B cell (primary cell): ENCODE results near the gene C6orf52. TPM values are rescaled to one million over a fixed set of nuclear protein-coding genes. Genes with fewer than 3 reads are reported as not detected.

ENCODE experiments used
- ATAC-seq: fragments of 200-7000 bp; cut with Tn5 transposase; one replicate; pipeline ENCODE4 v1.10.0; 2021; ENCODE audit warnings: low read depth, mild to moderate bottlenecking, moderate number of reproducible peaks, moderate library complexity
- CTCF ChIA-PET: fragments of 350-600 bp; sonication (Branson Sonifier 250); formaldehyde crosslinking; loops from one replicate; lab custom pipeline; 2021; ENCODE audit warnings: antibody characterized with exemption, inconsistent platforms; lab: Charles Lee
- POLR2A ChIA-PET: fragments of 350-600 bp; sonication (Branson Sonifier 250); formaldehyde crosslinking; loops from one replicate; lab custom pipeline; 2021; ENCODE audit warnings: antibody characterized with exemption; lab: Charles Lee
- DNase-seq: peaks from one replicate; pipeline ENCODE4 v3.0.0; 2013
- H2AFZ ChIP-seq: 2 replicates; pipeline ENCODE4 v1.6.1; 2012; ENCODE audit warnings: mild to moderate bottlenecking, low read depth, low read length; ENCODE audit not compliant: insufficient read depth, poor library complexity, severe bottlenecking
- H3K27ac ChIP-seq, 2 donors: 1 replicate in 1 of 2; 2 replicates in 1 of 2; pipeline ENCODE4 v1.5.1; 2012 to 2013; ENCODE audit warnings: low read length in 2 of 2, mild to moderate bottlenecking in 2 of 2, moderate library complexity in 1 of 2
- H3K27me3 ChIP-seq, 4 experiments: fragments of 200-600 bp in 1 of 4; sonication (generic) in 1 of 4; replicated peaks in 1 of 4; 1 replicate in 2 of 4; 2 replicates in 2 of 4; pipeline versions ENCODE4 v1.6.1 to v1.7.0; 2013 to 2016; ENCODE audit warnings: low read length in 3 of 4, mild to moderate bottlenecking in 2 of 4, mixed read lengths in 1 of 4, moderate library complexity in 1 of 4; ENCODE audit not compliant: insufficient read depth in 4 of 4, control insufficient read depth in 3 of 4; ENCODE audit errors: control extremely low read depth in 1 of 4
- H3K36me3 ChIP-seq, 2 experiments: replicated peaks in 1 of 2; 1 replicate in 1 of 2; 2 replicates in 1 of 2; pipeline versions ENCODE4 v1.6.1 to v1.7.1; 2013; ENCODE audit warnings: low read length in 1 of 2; ENCODE audit not compliant: insufficient read depth in 2 of 2, control insufficient read depth in 1 of 2; ENCODE audit errors: control extremely low read depth in 1 of 2, extremely low read depth in 1 of 2
- H3K4me1 ChIP-seq, 2 donors: fragments of 200-600 bp in 1 of 2; sonication (generic) in 1 of 2; 1 replicate in 1 of 2; 2 replicates in 1 of 2; pipeline versions ENCODE4 v1.5.1 to v1.6.1; 2013 to 2017; ENCODE audit warnings: low read length in 2 of 2; ENCODE audit not compliant: control insufficient read depth in 2 of 2, insufficient read depth in 2 of 2
- H3K4me2 ChIP-seq: replicated peaks from 2 replicates; pipeline ENCODE3; 2012; ENCODE audit warnings: mild to moderate bottlenecking, low read depth, low read length; ENCODE audit not compliant: poor library complexity, severe bottlenecking
- H3K4me3 ChIP-seq, 5 experiments: fragments of 200-600 bp in 1 of 5; sonication (generic) in 1 of 5; 1 replicate in 3 of 5; 2 replicates in 2 of 5; pipeline versions ENCODE4 v1.5.1 to v1.7.0; 2011 to 2016; ENCODE audit warnings: low read length in 4 of 5, mild to moderate bottlenecking in 4 of 5, low read depth in 2 of 5, control low read depth in 1 of 5, moderate library complexity in 1 of 5; ENCODE audit not compliant: insufficient read depth in 1 of 5; ENCODE audit errors: control extremely low read depth in 1 of 5, extremely low read depth in 1 of 5
- H3K79me2 ChIP-seq: fragments of 200-600 bp; sonication (generic); one replicate; pipeline ENCODE4 v1.6.0; 2016; ENCODE audit warnings: low read length; ENCODE audit not compliant: control insufficient read depth, insufficient read depth
- H3K9ac ChIP-seq: fragments of 200-600 bp; sonication (generic); 2 replicates; pipeline ENCODE4 v1.6.1; 2017; ENCODE audit warnings: mild to moderate bottlenecking, low read length, moderate library complexity
- H3K9me3 ChIP-seq, 3 donors: one replicate each; pipeline versions ENCODE4 v1.6.1 to v1.7.1; 2013; ENCODE audit warnings: low read length in 2 of 3; ENCODE audit not compliant: control insufficient read depth in 2 of 3, insufficient read depth in 1 of 3; ENCODE audit errors: control extremely low read depth in 1 of 3
- H4K20me1 ChIP-seq: 2 replicates; pipeline ENCODE4 v1.6.0; 2012; ENCODE audit warnings: mild to moderate bottlenecking, low read length; ENCODE audit not compliant: insufficient read depth, control insufficient read depth, poor library complexity, severe bottlenecking
- H3K27ac Mint-ChIP-seq: one replicate; pipeline ENCODE4 v1.8.0; 2021; ENCODE audit warnings: mixed read lengths
- H3K27me3 Mint-ChIP-seq: one replicate; pipeline ENCODE4 v1.8.0; 2021; ENCODE audit warnings: mixed read lengths
- H3K4me1 Mint-ChIP-seq: one replicate; pipeline ENCODE4 v1.8.0; 2021; ENCODE audit warnings: mixed read lengths
- H3K4me3 Mint-ChIP-seq: one replicate; pipeline ENCODE4 v1.8.0; 2021; ENCODE audit warnings: mixed read lengths
- H3K9me3 Mint-ChIP-seq: one replicate; pipeline ENCODE4 v1.8.0; 2022; ENCODE audit warnings: mixed read lengths; ENCODE audit not compliant: insufficient read depth
- EZH2 ChIP-seq: IDR thresholded peaks from 2 replicates; pipeline ENCODE4 v1.6.1; 2012; ENCODE audit warnings: borderline replicate concordance, low read depth, mild to moderate bottlenecking, moderate library complexity, low read length; ENCODE audit not compliant: insufficient read depth, poor library complexity, severe bottlenecking
- WGBS: methylation state at CpG from one replicate; pipeline ENCODE4 v1.1.5; 2013; ENCODE audit warnings: missing lambda C conversion rate; ENCODE audit not compliant: insufficient coverage; 5-methylcytosine and 5-hydroxymethylcytosine counted together
- intact Hi-C: fragments of 100-400 bp; cut with micrococcal nuclease; formaldehyde crosslinking; loops from one replicate; pipeline ENCODE4 v1.10.0; 2022
- polyA plus RNA-seq: library from polyadenylated mRNA; depleted of rRNA; stranded (reverse); fragments of >200 nt; gene quantifications from 2 replicates; pipeline ENCODE4 v1.2.3, GENCODE V29; 2012
- total RNA-seq, 2 donors: library from RNA; stranded (reverse); fragments of 120-200 nt in 1 of 2; gene quantifications; 1 replicate in 1 of 2; 2 replicates in 1 of 2; pipeline versions ENCODE4 v1.2.3 to v1.2.4, GENCODE V29; 2013 to 2022
- TF ChIP-seq, protein P1 (sequence below): fragments of 200-600 bp; IDR thresholded peaks from one replicate; pipeline ENCODE4 v1.8.0; 2022; ENCODE audit warnings: antibody characterized with exemption, mild to moderate bottlenecking

The C6orf52 gene
- total and polyA plus RNA-seq, 2 donors (not counting 1 experiment from before 2014, with no cell fraction given): 0.51 to 1.2 TPM

DNA sequence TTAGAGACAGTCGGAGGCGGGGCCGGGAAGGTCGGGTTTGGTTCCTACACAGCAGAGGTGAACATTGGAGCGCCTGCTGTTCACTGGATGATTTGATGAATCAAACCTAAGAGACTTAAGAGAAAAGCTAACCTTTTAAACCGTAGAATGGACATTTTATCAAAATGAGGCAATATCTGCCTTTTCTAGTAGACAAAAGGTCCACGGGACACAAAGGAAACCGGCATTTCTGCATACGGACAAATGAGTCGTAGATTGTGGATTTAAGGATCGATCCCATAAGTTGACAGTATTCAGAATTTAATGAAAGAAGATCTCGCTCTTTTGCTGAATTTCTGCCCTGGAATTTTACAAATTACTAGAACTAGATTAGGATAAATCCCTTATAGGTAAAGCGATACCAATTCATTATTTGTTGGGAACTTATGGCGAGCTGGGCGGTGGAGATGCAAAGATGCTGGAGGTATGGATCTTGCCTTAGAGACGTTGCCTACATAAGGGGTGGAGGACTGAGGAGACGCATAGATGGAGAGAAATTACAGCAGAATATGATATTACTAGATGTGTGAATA lies 756 bp upstream of the C6orf52 start:
- peak overlapping the region; percentile 73 to 97 (median 95) for H3K4me3 ChIP-seq
- no peak for ATAC-seq
- no peaks in the 10 kb centered on the region for H4K20me1 ChIP-seq
- ChIA-PET POLR2A (interaction anchor here (0.6 to 2.3 kb wide), 16 partner anchors 24 to 291 kb away, joined by 3 to 16 read pairs (median 4); partner anchors contain the start of gene TMEM14C), CTCF (interaction anchor here (0.7 to 3.8 kb wide), 10 partner anchors 24 to 217 kb away, joined by 3 to 39 read pairs (median 4); partner anchors contain the start of gene TMEM14C)
- H3K9me3 ChIP-seq: no peaks in the 10 kb centered on the region
- intact Hi-C loops: no loop called here
- no peaks in the 10 kb centered on the region for H3K9me3 Mint-ChIP-seq
- H3K4me1 ChIP-seq: peaks cover 16 to 28% of the 10 kb centered on the region in 2 donors
- peak overlapping the region; percentile 100 for H3K27ac Mint-ChIP-seq
- H3K36me3 ChIP-seq: peaks cover 0 to 17% of the 10 kb centered on the region in 2 experiments
- DNase-seq: no peak
- H3K4me1 Mint-ChIP-seq: peaks cover 30% of the 10 kb centered on the region
- H3K27me3 ChIP-seq: no peaks in the 10 kb centered on the region
- H3K9ac ChIP-seq: peak overlapping the region; percentile 87
- peak overlapping the region; percentile 86 for H3K4me2 ChIP-seq
- H3K79me2 ChIP-seq: peaks cover 39% of the 10 kb centered on the region
- H2AFZ ChIP-seq: peak overlapping the region; percentile 90
- TF ChIP-seq, protein P1, sequence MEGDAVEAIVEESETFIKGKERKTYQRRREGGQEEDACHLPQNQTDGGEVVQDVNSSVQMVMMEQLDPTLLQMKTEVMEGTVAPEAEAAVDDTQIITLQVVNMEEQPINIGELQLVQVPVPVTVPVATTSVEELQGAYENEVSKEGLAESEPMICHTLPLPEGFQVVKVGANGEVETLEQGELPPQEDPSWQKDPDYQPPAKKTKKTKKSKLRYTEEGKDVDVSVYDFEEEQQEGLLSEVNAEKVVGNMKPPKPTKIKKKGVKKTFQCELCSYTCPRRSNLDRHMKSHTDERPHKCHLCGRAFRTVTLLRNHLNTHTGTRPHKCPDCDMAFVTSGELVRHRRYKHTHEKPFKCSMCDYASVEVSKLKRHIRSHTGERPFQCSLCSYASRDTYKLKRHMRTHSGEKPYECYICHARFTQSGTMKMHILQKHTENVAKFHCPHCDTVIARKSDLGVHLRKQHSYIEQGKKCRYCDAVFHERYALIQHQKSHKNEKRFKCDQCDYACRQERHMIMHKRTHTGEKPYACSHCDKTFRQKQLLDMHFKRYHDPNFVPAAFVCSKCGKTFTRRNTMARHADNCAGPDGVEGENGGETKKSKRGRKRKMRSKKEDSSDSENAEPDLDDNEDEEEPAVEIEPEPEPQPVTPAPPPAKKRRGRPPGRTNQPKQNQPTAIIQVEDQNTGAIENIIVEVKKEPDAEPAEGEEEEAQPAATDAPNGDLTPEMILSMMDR: no peak
- TF ChIP-seq EZH2: no peak
- no peaks in the 10 kb centered on the region for H3K27me3 Mint-ChIP-seq
- peak overlapping the region; percentile 96 to 99 for H3K27ac ChIP-seq
- H3K4me3 Mint-ChIP-seq: peak overlapping the region; percentile 97
- 0% methylated on average over 9 of the region's 17 CpGs for WGBS

DNA sequence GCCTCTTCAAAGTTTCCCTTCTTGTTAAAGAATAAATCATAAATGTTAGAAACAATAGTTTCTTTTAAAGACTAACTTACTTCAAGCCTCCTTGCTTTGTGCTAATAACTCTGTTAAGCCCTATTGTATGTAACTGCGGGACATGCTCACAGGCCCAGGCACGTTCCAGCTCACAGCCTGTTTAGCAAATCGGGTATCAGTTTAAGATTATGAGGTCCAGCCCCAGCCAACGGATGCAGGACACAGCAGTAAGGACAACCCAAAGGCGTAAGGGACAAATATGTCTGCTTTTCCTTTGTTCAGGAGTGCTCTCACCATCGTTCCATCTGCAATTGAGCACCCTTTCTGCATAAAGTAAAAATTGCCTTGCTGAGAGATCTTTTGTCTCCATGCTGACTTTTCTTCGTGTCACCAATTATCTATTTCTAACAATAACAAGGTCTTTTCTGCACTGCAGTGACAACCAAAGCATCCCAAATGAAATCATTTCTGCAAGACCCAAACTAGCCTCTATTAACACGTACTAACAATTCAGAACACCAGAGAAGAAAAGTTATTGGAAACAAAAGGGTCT lies 1.4 kb downstream of the C6orf52 start:
- Histone ChIP-seq H2AFZ (no peak overlapping the region), H3K4me2 (peak overlapping the region; percentile 86), H3K4me1 (peaks cover 16 to 28% of the 10 kb centered on the region in 2 donors), H3K79me2 (peaks cover 38% of the 10 kb centered on the region), H3K9me3 (no peaks in the 10 kb centered on the region), H3K27ac (no peak overlapping the region), H3K27me3 (peaks cover 0 to 6% (median 0%) of the 10 kb centered on the region in 4 experiments), H3K36me3 (peaks cover 0 to 4% of the 10 kb centered on the region in 2 experiments), H3K4me3 (peak overlapping the region in 2 of 5 experiments; percentile 90 to 97), H4K20me1 (no peaks in the 10 kb centered on the region), H3K9ac (no peak overlapping the region)
- no peak for DNase-seq
- CTCF ChIA-PET: interaction anchor here (3.8 kb wide), 1 partner anchor 181 kb away, joined by 39 read pairs; no protein-coding TSS in a partner anchor
- Mint-ChIP-seq H3K4me3 (peak overlapping the region; percentile 97), H3K9me3 (no peaks in the 10 kb centered on the region), H3K4me1 (peaks cover 30% of the 10 kb centered on the region), H3K27me3 (peaks cover 2% of the 10 kb centered on the region), H3K27ac (peak overlapping the region; percentile 54)
- POLR2A ChIA-PET: no interaction called here
- WGBS: 96% methylated on average over 6 of the region's 8 CpGs
- ATAC-seq: no peak
- TF ChIP-seq EZH2: no peak
- TF ChIP-seq, protein P1: no peak
- intact Hi-C loops: no loop called here
